ENCODE measurements around the gene DVL2.

DVL2 gene

DNA sequence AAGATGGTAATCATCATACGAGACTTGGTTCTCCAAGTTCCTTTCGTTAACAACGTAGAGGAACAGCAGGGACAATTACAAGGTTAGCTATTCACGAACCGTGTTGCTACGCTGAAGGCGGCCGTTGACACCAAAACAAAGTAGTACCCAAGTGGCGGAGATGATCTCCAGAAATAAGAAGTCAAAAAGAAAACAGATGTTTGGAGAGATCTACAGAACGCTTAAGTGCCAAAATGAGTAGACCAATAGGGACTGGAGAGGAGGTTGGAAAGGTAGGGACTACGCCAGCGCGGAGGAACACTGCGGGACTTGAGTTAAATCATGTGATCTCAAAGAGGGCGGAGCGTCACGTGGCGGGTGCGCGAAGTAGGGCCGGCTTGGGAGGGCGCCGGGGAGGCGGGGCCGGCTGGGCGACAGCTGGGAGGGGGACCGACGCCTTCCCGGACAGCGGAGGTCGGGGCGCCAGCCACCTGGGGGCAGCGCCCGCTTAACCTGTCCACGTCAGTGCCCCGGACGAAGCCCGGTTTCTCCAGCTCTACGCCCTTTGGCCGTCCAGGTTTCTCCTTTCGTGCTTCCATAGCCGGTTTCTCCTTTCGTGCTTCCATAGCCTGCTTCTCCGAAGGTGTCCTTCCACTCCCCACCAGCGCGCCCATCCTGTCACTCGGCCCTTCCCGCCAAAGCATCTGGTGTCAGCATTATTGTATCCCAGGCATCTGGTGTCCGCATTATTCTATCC, 8.6 kb upstream of the DVL2 start (continued):
- TF ChIP-seq, protein P1, sequence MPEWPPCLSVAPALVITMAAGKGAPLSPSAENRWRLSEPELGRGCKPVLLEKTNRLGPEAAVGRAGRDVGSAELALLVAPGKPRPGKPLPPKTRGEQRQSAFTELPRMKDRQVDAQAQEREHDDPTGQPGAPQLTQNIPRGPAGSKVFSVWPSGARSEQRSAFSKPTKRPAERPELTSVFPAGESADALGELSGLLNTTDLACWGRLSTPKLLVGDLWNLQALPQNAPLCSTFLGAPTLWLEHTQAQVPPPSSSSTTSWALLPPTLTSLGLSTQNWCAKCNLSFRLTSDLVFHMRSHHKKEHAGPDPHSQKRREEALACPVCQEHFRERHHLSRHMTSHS (tag by site-specific recombination; IDR thresholded peaks at IDR 0.05): peak; percentile 62; the same call in 1 of the 2 replicates
- TF ChIP-seq ZNF514 (tag by site-specific recombination; IDR thresholded peaks at IDR 0.05): no peak
- TF ChIP-seq, protein P2, sequence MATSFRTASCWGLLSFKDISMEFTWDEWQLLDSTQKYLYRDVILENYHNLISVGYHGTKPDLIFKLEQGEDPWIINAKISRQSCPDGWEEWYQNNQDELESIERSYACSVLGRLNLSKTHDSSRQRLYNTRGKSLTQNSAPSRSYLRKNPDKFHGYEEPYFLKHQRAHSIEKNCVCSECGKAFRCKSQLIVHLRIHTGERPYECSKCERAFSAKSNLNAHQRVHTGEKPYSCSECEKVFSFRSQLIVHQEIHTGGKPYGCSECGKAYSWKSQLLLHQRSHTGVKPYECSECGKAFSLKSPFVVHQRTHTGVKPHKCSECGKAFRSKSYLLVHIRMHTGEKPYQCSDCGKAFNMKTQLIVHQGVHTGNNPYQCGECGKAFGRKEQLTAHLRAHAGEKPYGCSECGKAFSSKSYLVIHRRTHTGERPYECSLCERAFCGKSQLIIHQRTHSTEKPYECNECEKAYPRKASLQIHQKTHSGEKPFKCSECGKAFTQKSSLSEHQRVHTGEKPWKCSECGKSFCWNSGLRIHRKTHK (tag by site-specific recombination; IDR thresholded peaks at IDR 0.05): no peak
- no peak for TF ChIP-seq ZNF621 (tag by site-specific recombination; IDR thresholded peaks at IDR 0.05)
- TF ChIP-seq, protein P3, sequence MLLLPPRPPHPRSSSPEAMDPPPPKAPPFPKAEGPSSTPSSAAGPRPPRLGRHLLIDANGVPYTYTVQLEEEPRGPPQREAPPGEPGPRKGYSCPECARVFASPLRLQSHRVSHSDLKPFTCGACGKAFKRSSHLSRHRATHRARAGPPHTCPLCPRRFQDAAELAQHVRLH (tag by site-specific recombination; IDR thresholded peaks at IDR 0.05): peak; percentile 99
- TF ChIP-seq ZNF324 (tag by site-specific recombination; IDR thresholded peaks at IDR 0.05): peak; percentile 97
- no peak for TF ChIP-seq ZNF416 (tag by site-specific recombination; IDR thresholded peaks at IDR 0.05)
- no peak for TF ChIP-seq ZNF274 (IDR thresholded peaks at IDR 0.05; ENCODE audit: low read length)
- TF ChIP-seq ZNF274 (tag by site-specific recombination; IDR thresholded peaks at IDR 0.05; ENCODE audit: borderline replicate concordance): no peak
- peak; percentile 88 for TF ChIP-seq ZNF660 (tag by site-specific recombination; IDR thresholded peaks at IDR 0.05)
- TF ChIP-seq GLI4 (tag by site-specific recombination; IDR thresholded peaks at IDR 0.05): peak; percentile 93
- TF ChIP-seq ZNF211 (tag by site-specific recombination; IDR thresholded peaks at IDR 0.05; ENCODE audit: low read depth): no peak
- TF ChIP-seq, protein P4, sequence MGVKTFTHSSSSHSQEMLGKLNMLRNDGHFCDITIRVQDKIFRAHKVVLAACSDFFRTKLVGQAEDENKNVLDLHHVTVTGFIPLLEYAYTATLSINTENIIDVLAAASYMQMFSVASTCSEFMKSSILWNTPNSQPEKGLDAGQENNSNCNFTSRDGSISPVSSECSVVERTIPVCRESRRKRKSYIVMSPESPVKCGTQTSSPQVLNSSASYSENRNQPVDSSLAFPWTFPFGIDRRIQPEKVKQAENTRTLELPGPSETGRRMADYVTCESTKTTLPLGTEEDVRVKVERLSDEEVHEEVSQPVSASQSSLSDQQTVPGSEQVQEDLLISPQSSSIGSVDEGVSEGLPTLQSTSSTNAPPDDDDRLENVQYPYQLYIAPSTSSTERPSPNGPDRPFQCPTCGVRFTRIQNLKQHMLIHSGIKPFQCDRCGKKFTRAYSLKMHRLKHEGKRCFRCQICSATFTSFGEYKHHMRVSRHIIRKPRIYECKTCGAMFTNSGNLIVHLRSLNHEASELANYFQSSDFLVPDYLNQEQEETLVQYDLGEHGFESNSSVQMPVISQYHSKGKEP (tag by site-specific recombination; IDR thresholded peaks at IDR 0.05): no peak; the same call in 1 of the 2 replicates
- TF ChIP-seq, protein P5, sequence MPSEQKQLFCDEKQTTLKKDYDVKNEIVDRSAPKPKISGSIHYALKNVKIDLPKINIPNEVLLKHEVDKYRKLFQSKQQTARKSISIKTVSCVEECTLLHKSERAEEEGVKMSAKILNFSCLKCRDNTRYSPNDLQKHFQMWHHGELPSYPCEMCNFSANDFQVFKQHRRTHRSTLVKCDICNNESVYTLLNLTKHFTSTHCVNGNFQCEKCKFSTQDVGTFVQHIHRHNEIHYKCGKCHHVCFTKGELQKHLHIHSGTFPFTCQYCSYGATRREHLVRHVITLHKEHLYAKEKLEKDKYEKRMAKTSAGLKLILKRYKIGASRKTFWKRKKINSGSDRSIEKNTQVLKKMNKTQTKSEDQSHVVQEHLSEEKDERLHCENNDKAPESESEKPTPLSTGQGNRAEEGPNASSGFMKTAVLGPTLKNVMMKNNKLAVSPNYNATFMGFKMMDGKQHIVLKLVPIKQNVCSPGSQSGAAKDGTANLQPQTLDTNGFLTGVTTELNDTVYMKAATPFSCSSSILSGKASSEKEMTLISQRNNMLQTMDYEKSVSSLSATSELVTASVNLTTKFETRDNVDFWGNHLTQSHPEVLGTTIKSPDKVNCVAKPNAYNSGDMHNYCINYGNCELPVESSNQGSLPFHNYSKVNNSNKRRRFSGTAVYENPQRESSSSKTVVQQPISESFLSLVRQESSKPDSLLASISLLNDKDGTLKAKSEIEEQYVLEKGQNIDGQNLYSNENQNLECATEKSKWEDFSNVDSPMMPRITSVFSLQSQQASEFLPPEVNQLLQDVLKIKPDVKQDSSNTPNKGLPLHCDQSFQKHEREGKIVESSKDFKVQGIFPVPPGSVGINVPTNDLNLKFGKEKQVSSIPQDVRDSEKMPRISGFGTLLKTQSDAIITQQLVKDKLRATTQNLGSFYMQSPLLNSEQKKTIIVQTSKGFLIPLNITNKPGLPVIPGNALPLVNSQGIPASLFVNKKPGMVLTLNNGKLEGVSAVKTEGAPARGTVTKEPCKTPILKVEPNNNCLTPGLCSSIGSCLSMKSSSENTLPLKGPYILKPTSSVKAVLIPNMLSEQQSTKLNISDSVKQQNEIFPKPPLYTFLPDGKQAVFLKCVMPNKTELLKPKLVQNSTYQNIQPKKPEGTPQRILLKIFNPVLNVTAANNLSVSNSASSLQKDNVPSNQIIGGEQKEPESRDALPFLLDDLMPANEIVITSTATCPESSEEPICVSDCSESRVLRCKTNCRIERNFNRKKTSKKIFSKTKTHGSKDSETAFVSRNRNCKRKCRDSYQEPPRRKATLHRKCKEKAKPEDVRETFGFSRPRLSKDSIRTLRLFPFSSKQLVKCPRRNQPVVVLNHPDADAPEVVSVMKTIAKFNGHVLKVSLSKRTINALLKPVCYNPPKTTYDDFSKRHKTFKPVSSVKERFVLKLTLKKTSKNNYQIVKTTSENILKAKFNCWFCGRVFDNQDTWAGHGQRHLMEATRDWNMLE (tag by site-specific recombination; conservative IDR thresholded peaks at IDR 0.05; ENCODE audit: low read depth): no peak; the same call in 1 of the 2 replicates
- TF ChIP-seq, protein P6, sequence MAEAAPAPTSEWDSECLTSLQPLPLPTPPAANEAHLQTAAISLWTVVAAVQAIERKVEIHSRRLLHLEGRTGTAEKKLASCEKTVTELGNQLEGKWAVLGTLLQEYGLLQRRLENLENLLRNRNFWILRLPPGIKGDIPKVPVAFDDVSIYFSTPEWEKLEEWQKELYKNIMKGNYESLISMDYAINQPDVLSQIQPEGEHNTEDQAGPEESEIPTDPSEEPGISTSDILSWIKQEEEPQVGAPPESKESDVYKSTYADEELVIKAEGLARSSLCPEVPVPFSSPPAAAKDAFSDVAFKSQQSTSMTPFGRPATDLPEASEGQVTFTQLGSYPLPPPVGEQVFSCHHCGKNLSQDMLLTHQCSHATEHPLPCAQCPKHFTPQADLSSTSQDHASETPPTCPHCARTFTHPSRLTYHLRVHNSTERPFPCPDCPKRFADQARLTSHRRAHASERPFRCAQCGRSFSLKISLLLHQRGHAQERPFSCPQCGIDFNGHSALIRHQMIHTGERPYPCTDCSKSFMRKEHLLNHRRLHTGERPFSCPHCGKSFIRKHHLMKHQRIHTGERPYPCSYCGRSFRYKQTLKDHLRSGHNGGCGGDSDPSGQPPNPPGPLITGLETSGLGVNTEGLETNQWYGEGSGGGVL (tag by site-specific recombination; IDR thresholded peaks at IDR 0.05): peak; percentile 38; the same call in 1 of the 2 replicates
- TF ChIP-seq ZNF654 (tag by site-specific recombination; IDR thresholded peaks at IDR 0.05; ENCODE audit: low read depth): 0 out of 2 replicates have a peak, but pooled peaks have one; percentile 9
- peak; percentile 48 for TF ChIP-seq FEZF1 (tag by site-specific recombination; IDR thresholded peaks at IDR 0.05)
- TF ChIP-seq, protein P7, sequence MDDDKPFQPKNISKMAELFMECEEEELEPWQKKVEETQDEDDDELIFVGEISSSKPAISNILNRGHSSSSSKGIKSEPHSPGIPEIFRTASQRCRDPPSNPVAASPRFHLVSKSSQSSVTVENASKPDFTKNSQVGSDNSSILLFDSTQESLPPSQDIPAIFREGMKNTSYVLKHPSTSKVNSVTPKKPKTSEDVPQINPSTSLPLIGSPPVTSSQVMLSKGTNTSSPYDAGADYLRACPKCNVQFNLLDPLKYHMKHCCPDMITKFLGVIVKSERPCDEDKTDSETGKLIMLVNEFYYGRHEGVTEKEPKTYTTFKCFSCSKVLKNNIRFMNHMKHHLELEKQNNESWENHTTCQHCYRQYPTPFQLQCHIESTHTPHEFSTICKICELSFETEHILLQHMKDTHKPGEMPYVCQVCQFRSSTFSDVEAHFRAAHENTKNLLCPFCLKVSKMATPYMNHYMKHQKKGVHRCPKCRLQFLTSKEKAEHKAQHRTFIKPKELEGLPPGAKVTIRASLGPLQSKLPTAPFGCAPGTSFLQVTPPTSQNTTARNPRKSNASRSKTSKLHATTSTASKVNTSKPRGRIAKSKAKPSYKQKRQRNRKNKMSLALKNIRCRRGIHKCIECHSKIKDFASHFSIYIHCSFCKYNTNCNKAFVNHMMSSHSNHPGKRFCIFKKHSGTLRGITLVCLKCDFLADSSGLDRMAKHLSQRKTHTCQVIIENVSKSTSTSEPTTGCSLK (tag by site-specific recombination; IDR thresholded peaks at IDR 0.05): no peak
- TF ChIP-seq, protein P8, sequence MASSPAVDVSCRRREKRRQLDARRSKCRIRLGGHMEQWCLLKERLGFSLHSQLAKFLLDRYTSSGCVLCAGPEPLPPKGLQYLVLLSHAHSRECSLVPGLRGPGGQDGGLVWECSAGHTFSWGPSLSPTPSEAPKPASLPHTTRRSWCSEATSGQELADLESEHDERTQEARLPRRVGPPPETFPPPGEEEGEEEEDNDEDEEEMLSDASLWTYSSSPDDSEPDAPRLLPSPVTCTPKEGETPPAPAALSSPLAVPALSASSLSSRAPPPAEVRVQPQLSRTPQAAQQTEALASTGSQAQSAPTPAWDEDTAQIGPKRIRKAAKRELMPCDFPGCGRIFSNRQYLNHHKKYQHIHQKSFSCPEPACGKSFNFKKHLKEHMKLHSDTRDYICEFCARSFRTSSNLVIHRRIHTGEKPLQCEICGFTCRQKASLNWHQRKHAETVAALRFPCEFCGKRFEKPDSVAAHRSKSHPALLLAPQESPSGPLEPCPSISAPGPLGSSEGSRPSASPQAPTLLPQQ (tag by site-specific recombination; IDR thresholded peaks at IDR 0.05): peak; percentile 70; the same call in 1 of the 2 replicates
- peak; percentile 95 for TF ChIP-seq SP2 (tag by site-specific recombination; IDR thresholded peaks at IDR 0.05)

All from HEK293 (cell line).